NCI-H2029 (cell line): ENCODE measurements around the gene OR52A1.
"Not testable (repeated sequence)": the region's sequence is repeated elsewhere in the genome, so short reads cannot be mapped to it uniquely, and the experiment has no call there.

Experiments
- DNase-seq: peaks from one replicate; lab custom pipeline; 2025; lab: John Stamatoyannopoulos, UW

OR52A1 gene

DNA sequence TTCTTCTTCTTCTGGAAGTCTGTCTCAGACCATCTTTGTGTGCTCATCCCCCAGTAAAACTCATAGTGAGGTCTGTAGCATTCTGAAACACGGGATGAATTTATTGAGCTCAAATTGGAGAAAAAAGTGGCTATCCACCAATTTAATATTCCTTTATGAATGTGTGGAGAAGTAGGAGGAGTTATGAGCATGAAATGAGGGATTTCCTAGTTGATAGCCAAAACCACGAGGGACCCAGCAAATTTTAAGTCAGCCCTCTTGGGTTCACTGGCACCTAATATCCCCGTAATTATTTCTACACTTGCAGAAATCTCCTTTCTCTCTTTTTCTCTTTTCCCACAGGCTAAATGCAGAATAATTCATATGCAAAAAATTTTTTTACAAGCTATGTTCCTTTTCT is at the start of gene OR52A1:
TSS of gene OR52A1 (minus strand) at position 101 of the 400 bp plus-strand sequence. CDS start 2,388 bp downstream, outside the sequence.
- no peak for DNase-seq

DNA sequence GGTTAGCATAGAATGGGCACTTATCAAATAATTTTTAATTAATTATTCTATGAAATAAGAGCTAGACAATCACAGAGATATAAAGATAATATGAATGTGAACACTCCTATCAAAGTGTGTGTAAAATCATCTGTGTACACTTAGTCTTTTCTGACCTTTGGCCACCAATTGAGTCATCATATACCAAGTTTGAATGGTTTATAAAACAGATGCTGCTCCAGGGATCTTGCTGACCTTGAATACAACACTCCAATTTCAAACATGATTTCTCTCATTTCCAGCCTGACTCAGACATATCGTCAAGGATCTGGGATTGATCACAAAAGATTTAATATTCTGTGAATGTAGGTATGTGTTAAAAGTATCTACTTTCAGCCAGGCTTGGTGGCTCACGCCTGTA is 48.8 kb upstream of the OR52A1 start:
- no peak for DNase-seq

DNA sequence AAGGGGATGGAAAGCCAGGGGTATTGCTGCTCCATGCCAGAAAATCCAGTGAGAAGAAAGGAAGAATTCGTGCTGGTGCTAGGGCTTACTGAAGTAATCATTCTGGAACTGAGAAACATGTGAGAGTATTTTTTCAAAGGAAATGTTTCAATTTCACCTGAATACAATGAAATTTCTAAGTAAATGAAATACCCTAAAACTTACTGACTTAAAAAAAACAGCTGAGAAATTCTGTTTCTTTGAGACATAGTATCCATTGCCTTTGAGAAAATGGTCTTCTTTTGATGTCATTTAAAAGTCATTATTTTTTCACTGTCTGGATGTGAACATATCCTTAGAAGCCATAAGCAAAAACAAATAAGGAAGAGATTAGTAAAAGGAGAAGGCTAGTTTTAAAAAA is 46.0 kb upstream of the OR52A1 start, which contains the start of gene OR51V1:
TSS of gene OR51V1 (minus strand) at position 101 of the 400 bp plus-strand sequence. CDS start at position 101, 0 bp downstream.
- DNase-seq = no peak

DNA sequence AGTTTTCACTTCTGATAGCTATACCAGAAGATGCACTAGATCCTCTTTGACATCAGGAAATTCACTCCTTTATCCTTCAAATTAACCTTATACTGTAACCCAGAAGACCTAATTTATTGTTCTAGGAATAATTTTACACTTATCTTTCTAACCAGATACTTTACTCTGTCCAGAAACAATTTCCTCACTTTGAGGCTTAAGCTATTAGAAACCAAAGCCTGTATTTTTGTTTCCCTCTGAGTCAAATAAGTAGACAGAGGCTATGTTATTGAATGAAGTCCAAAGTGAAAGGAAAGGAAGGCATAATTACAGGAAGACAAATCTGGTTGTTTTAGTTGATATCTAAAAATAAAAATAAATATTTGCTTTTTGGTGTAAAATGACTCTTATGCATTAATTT is 43.7 kb upstream of the OR52A1 start:
- no peak for DNase-seq

DNA sequence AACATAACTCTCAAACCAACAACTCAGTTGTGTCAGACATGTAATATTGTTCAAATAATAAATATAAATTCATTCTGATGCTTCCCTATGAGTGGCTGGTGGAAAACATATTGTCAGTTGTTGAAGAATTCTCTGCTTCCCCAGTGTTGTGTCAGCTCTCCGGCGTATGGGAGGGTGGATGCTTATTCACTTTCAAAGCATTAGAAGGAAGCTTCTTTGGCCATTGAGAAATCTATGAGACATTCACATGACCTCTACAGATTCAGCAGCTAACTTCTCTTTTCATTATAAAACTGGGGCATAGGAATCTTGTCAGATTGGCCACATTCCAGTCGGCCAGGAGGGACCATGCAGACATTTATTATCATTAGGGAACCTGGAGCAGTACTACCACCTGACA is 43.0 kb upstream of the OR52A1 start:
- no peak for DNase-seq

DNA sequence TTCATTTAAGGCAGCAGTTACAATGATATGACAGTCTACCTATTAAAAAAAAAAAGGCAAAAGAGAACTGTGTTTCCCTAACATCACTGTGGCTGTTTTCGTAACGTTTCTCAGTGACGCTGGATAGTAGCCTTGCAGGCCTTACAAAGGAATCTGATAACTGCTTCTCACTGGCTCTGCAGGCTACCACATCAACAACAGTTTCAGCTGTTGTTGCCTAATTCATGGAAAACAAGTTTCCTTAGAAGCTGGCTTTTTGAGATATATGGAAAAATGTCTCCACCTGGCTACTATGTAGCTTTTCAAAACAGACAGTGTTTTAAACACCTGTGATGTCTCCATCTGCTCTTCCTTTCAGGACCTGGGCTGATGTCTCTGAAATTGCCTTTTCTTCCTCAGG is 42.2 kb upstream of the OR52A1 start:
- DNase-seq = no peak

DNA sequence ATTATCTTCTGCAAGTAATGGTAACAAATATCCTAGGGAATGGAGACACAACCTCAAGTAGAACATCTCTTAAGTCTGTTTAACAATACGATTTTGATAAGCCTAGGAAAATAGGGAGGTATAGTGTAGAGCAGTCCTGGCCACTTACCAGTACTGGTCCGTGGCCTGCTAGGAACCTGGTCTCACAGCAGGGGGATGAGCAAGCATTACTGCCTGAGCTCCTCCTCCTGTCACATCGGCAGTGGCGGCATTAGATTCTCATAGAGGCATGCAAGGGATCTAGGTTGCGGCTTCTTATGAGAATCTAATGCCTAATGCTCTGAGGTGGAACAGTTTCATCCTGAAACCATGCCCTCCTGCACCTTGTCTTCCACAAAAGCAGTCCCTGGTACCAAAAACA is 41.5 kb upstream of the OR52A1 start:
- DNase-seq = no peak

DNA sequence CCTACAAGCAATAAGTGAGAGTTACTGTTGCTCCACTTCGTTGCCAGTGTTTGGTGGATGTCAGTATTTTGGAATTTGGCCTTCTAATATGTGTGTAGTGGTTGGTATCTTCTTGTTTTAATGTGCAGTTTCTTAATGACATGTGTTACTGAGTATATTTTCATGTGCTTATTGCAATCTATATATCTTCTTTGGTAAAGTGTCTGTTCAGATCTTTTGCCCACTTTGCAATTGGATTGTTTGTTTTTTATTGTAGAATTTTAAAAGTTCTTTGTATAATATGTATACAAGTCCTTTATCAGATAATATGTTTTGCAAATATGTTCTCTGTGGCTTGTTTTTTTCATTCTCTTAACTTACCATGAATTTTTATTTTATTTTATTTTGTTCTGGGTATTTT is 38.2 kb upstream of the OR52A1 start:
- DNase-seq = no peak

DNA sequence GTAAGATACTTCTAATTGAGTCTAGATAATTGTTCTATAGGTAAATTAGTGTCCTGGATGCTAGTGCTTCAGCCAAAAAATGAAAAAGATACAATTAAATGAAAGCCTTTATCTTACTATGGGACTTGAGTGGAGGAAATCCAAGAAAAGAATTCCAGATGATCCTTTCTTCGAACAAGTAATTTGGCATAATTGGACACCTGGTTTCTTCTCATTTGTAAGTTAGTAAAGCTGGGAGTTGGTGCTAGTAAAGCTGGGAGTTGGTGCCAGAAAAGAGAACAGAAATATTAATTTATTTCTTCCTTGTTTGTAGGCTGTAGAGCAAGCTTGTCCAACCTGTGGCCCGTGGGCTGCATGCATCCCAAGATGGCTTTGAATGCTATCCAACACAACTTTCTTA is 33.6 kb upstream of the OR52A1 start:
- DNase-seq = no peak

DNA sequence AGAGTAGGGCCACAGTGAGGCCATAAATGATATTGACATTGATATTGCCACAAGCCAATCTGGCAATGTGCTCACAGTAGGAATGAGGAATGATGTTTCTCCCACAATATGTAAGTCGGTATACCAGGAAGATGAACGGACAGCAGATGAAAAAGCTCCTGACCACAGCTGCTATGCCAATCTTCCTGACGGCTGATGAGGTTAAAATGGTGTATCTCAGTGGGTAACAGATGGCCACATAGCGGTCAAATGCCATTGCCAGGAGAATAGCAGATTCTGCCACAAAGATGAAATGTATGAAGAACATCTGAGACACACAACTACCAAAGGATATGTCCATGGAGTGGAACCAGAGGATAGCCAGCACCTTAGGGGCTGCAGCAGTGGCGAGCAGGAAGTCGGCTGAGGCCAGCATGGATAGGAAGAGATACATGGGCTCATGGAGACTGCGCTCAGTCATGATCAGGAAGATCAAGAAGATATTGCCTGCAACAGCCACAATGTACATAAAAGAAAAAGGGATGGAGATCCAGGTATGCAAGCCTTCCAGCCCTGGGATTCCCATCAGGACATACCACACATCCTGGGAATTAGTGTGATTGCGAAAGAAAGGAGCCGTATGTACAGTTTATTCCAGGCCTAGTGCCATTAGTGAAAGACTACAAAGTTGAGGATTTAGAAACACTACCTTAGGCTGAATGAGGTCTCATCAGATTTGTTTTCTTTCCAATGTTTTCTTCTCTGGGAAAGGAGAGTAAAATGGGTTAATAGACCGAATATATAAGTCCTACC is 23.7 kb upstream of the OR52A1 start:
- no peak for DNase-seq

DNA sequence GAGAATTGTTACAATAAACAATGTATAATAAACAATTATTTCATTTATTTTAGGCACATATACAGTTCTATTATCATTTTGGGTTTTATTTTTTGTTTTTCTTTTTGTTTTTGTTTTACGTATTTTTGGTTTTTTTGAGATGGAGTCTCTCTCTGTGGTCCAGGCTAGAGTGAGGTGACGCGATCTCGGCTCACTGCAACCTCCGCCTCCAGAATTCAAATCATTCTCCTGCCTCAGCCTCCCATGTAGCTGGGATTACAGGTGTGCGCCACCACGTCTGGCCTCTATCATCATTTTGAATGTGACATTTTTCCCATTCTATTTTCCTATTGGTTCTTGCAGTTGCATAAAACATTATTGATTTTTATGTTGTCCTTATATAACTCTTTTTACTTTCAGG is 20.4 kb upstream of the OR52A1 start:
- no peak for DNase-seq

DNA sequence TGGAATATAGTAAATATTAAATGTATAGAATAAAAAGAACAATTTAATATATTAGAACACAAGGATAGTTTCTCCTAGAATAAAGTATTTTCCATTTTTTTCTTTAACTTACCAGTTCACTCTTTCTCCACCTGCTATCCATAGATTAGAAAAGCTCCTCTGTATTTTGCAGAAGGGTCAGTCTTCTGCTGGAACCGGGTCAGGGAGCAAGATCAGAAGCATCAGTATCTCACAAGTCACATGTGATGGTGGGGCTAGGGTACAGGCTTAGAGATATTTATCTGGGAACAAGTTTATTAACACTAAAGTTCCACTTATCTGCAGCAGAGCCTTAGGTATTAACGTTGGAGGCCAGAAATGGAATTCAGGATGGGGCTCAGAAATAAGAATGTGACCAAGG is 17.3 kb upstream of the OR52A1 start:
- DNase-seq = no peak

DNA sequence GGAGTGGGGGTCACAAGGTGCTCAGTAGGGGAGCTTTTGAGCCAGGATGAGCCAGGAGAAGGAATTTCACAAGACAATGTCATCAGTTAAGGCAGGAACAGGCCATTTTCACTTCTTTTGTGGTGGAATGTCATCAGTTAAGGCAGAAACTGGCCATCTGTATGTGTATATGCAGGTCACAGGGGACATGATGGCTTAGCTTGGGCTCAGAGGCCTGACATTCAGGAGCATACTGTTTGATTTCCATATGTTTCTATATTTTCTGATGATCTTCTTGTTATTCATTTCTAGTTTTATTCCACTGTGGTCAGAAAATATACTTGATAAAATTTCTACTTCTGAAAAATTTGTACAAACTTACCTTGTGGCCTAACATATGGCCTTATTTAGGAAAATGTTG is 11.3 kb upstream of the OR52A1 start:
- not testable (repeated sequence) for DNase-seq

DNA sequence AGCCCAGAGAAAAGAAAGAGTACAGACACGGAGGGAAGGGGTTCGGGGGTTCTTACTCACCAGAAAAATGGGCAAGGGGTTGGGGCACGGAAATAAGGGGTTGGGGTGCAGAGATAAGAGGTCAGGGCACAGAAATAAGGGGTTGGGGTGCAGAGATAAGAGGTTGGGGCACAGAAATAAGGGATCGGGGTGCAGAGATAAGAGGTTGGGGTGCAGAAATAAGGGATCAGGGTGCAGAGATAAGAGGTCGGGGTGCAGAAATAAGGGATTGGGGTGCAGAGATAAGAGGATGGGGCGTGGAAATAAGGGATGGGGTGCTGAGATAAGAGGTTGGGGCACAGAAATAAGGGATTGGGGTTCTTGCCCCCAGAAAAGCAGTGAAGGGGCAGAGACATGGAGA is 10.2 kb upstream of the OR52A1 start:
- not testable (repeated sequence) for DNase-seq

DNA sequence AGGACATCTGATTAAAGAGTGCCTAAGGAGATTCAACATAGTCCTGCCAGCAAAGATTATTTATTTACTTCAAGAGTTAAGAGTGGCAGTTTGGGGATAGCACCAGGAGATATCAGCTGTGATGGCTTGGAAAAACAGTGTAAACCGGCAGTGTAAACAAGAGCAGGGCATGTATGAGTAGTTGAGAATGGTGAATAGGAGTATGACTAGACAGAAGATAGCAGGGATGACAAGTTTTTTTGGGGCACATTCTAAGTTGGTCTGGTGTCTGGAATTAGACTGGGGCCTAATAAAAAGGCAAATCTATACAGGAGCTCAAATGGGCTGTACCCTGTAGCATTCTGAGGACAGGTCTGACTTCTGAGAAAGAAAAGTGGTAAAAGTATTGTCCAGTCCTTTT is 6.5 kb upstream of the OR52A1 start:
- DNase-seq = not testable (repeated sequence)

DNA sequence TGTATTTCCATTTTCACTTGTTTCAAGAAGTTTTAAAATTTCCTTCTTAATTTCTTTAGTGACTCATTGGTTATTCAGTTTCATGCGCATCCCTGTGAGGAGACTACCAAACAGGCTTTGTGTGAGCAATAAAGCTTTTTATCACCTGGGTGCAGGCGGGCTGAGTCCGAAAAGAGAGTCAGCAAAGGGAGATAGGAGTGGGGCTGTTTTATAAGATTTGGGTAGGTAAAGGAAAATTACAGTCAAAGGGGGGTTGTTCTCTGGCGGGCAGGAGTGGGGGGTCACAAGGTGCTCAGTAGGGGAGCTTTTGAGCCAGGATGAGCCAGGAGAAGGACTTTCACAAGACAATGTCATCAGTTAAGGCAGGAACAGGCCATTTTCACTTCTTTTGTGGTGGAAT is 5.7 kb upstream of the OR52A1 start:
- DNase-seq = not testable (repeated sequence)

DNA sequence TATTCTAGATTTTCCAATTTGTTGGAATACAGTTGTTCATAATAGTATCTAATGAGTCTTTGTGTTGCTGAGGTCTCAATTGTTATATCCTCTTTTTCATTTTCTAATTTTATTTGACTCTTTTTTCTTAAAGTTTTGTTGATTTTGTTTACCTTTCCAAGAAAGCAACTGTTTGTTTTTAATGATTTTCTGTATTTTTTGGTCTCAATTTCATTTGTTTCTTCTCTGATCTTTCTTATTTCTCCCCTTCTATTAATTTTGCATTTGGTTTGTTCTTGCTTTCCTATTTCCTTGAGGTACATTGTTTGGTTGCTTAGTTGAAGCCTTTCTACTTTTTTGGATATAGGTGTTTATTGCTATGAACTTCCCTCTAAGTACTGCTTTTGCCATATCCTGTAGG is 5.2 kb upstream of the OR52A1 start:
- DNase-seq = no peak

DNA sequence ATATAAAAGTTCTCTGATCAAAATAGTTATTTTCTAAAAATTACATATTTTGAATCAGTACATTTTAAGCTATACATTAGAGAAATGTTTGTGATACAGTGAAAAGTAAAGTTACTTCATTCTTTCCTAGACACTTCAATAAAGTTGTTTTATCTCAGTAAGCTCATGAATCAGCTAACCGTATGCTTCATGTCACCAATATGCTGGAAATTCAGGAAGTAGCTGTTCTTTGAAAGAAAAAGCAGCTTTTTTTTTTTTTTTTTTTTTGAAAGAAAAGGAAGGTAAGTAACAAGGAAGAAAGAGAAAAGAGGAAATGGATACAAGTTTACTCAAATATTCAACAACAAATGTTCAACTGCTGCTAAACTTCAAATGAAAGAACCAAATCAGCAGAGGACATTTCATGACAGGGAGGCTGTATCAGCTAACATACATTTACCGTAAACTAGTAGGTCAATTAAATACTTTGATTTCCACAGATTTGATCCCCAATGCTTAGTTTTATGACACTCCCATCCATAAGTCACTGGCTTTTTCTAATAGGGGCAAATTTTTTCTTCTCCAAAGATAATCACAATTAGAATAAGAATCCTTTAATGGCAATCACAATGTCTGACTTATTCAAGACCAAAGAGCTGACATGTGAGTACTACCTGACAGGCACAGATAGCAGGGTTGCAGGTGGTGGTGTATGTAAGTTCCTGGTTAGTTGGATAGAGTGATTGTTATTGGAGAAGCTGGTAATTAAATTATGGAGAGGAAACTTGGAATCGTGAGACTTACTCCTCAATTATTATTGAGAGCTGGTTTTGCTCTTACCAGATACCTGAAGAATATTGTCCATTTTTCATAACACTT is 754 bp downstream of the OR52A1 start:
- no peak for DNase-seq

DNA sequence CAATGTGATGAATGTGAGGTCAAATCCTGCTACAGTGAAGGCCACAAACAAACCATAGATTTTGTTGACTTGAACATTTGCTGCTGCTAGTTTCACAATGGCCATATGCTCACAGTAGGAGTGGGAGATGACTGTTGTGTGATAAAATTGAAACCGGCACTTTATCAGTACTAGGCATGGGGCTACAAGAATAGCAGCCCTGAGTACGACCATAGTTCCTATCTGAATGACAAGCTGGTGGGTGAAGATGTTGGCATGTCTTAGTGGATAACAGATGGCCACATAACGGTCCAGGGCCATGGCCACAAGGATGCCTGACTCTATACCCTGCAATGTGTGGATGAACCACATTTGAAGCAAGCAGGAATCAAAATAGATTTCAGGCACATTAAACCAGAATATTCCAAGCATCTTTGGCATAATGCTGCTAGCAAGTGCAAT is 2.8 kb downstream of the OR52A1 start:
- DNase-seq = no peak

DNA sequence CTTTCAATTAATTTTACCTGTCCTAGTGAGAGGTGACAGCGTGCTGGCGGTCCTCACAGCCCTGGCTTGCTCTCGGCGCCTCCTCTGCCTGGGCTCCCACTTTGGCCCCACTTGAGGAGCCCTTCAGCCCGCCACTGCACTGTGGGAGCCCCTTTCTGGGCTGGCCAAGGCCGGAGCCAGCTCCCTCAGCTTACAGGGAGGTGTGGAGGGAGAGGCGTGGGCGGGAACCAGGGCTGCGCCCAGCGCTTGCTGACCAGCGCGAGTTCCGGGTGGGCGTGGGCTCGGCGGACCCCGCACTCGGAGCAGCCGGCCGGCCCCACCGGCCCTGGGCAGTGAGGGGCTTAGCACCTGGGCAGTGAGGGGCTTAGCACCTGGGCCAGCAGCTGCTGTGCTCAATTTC is 10.4 kb downstream of the OR52A1 start:
- DNase-seq = not testable (repeated sequence)

DNA sequence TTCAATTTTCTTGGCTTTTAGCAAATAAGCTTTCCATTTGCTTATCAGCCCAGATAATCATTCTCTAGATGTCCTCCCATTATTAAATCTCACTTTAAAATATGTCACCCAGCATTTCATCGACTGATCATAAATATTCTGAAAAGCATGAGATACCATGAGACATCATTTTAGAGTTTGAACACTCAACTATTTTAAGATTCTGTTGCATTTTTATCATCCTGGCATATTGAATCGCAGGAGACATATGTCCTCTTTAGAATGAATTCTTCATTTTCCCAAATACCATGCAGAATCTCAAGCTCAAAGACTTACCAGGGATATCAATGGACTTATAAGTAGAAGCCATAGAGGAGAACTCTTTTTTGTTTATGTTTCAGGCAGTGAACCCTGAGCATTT is 16.6 kb downstream of the OR52A1 start, which contains the start of gene OR52A5:
TSS of gene OR52A5 (minus strand) at position 361 of the 400 bp plus-strand sequence. CDS start 5,714 bp downstream, outside the sequence.
- no peak for DNase-seq

DNA sequence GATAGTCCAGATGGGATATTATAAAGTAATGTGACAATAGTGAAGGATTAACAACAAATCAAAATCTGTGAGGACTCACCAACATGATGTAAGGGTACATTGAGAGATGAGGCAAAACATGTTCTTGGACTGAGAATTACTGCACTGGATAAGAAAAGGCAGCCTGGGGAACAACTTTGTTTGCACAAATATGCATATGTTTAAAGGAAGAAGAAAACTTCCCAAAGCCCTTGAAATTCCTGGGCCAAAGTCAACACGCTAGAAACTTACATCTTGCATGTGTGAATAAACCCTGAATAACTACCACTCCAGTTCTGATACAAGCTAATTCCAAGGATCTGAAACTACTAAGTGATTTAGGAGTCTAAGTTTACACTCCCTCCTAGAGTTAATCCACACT is 17.5 kb downstream of the OR52A1 start:
- no peak for DNase-seq

DNA sequence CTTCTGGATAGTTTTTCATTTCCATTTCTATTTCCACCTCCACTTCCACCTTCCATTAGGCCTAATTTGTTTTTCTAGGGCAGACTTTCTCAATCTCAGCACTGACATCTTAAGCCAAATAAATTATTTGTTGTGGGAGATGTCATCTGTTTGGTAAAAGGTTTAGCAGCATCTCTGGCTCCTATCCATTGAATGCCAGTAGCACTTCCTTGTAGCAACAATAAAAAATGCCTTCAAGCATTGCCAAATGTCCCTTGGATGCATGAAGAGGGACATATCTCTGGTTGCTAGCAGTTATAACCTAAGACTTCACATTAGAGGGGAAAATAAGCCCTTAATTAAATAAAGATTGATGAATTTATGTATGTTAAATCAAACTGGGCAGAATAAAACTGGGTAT is 18.3 kb downstream of the OR52A1 start:
- no peak for DNase-seq
